GM18507 (cell line): ENCODE data around the gene TM4SF4.

Experiments used
- DNase-seq: peaks from one replicate; pipeline ENCODE4 v3.0.0; 2011; ENCODE audit warnings: low read depth; ENCODE audit not compliant: insufficient read length; ENCODE audit errors: extremely low spot score
- FAIRE-seq: peaks from 2 replicates; lab custom pipeline; 2011; peaks lifted over from hg19 to GRCh38; lab: Jason Lieb, UNC

The TM4SF4 gene

GRCh38 chr3:149536429-149536828, 61.9 kb downstream of the TM4SF4 start:
- DNase-seq = no peak
- FAIRE-seq = no peak

DNA sequence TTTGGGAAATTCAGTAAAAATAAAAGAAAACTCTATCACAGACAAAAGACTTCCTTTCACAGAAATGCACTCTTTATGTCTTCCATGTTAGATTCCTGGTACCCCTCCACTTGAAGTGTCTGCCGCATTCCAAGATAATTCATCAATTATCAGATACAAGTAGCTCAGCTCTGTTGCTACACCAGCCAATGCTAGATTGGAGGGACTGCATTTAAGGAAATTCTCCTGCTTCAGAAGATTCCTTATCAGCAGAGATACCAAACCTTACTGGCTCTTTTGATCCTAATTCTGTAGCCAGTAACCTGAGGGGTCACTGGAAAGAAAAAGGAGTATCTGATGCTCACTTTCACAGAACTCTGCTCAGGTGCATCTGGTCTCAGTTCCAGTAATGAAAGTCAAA, 63.9 kb downstream of the TM4SF4 start:
- FAIRE-seq = no peak
- no peak for DNase-seq

DNA sequence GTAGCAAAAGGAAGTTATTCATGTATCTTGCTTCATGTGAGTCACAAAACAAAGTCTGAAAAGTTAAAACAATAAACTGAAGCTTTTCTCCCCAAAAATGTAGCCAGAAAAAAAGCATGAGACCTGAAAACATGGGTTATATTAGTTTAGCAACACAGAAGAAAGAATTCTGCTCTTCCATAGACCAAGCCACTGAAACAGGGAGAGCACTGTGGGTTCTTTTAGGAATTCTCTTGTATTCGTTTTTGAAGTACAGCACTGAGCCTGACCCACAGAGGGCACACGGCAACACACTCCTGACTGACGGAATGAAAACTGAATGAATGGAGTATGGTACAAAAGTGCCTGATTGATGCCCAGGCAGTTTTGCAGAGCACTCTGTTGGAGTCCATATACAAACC, 66.6 kb downstream of the TM4SF4 start:
- DNase-seq = no peak
- FAIRE-seq = no peak

- no peak for DNase-seq
- FAIRE-seq = no peak
These were observed 68.1 kb downstream of the TM4SF4 start for GRCh38 chr3:149542375-149543312.

- FAIRE-seq (no peak), DNase-seq (no peak)
These were observed 70.6 kb downstream of the TM4SF4 start for GRCh38 chr3:149545049-149545448.

- DNase-seq = no peak
- FAIRE-seq = no peak
These were observed 72.9 kb downstream of the TM4SF4 start for GRCh38 chr3:149547413-149547812.

GRCh38 chr3:149547954-149548668, 73.6 kb downstream of the TM4SF4 start:
- DNase-seq = no peak
- FAIRE-seq = no peak

- FAIRE-seq (no peak), DNase-seq (no peak)
These were observed 74.2 kb downstream of the TM4SF4 start for GRCh38 chr3:149548669-149549065.

- DNase-seq = no peak
- no peak for FAIRE-seq
These were observed 77.0 kb downstream of the TM4SF4 start for GRCh38 chr3:149551500-149551899.

GRCh38 chr3:149552700-149553099, 78.2 kb downstream of the TM4SF4 start:
- DNase-seq (no peak), FAIRE-seq (no peak)
